Endothelial cell of umbilical vein (primary cell): ENCODE results near the gene SH3BP1. TPM values are rescaled to one million over a fixed set of nuclear protein-coding genes. Genes with fewer than 3 reads are reported as not detected.
A peak's percentile ranks its signal among the peaks of the same experiment; 100 is the strongest.

Source experiments
- BruUV-seq: library from RNA; stranded (reverse); fragments of 400-500 nt; replicated peaks from 2 replicates; lab custom pipeline; 2021; lab: Mats Ljungman, UMichigan
- CTCF ChIA-PET: fragments of 300-600, 350-600 bp; sonication (Branson Sonifier 250); formaldehyde crosslinking; loops from one replicate; lab custom pipeline; 2021; ENCODE audit warnings: antibody characterized with exemption, inconsistent platforms; lab: Charles Lee
- POLR2A ChIA-PET: fragments of 300-600, 350-600 bp; sonication (Branson Sonifier 250); formaldehyde crosslinking; loops from one replicate; lab custom pipeline; 2021; ENCODE audit warnings: antibody characterized with exemption, inconsistent platforms; lab: Charles Lee
- DNase-seq: peaks from one replicate; pipeline ENCODE4 v3.0.0-alpha.2; 2011; ENCODE audit warnings: low read depth, low spot score
- FAIRE-seq: peaks from 2 replicates; lab custom pipeline; 2011; peaks lifted over from hg19 to GRCh38; lab: Jason Lieb, UNC
- H2AFZ ChIP-seq: 2 replicates; pipeline ENCODE4 v1.6.0; 2012; ENCODE audit warnings: low read depth, low read length, control low read depth, inconsistent platforms
- H3K27ac ChIP-seq: 2 replicates; pipeline ENCODE4 v1.5.1; 2011; ENCODE audit warnings: low read depth, mild to moderate bottlenecking, control low read depth, low read length, moderate library complexity; ENCODE audit not compliant: insufficient read depth
- H3K27me3 ChIP-seq, 2 experiments: 2 replicates each; pipeline versions ENCODE4 v1.6.0 to v1.6.1; 2011; ENCODE audit warnings: low read length in 2 of 2, mixed read lengths in 1 of 2; ENCODE audit not compliant: control insufficient read depth in 2 of 2, insufficient read depth in 2 of 2
- H3K36me3 ChIP-seq, 2 experiments: 2 replicates in 1 of 2; 3 replicates in 1 of 2; pipeline ENCODE4 v1.5.1; 2011; ENCODE audit warnings: low read length in 2 of 2, mild to moderate bottlenecking in 1 of 2, moderate library complexity in 1 of 2; ENCODE audit not compliant: control insufficient read depth in 2 of 2, insufficient read depth in 2 of 2; ENCODE audit errors: extremely low read depth in 1 of 2
- H3K4me1 ChIP-seq: 3 replicates; pipeline ENCODE4 v1.5.1; 2011; ENCODE audit warnings: mild to moderate bottlenecking, low read length; ENCODE audit not compliant: control insufficient read depth, insufficient read depth; ENCODE audit errors: extremely low read depth
- H3K4me2 ChIP-seq: 2 replicates; pipeline ENCODE4 v1.6.1; 2011; ENCODE audit warnings: low read length, control low read depth, mixed read lengths; ENCODE audit not compliant: insufficient read depth
- H3K4me3 ChIP-seq, 3 experiments: fragments of 200-600 bp in 1 of 3; sonication (generic), shearing (Covaris generic) in 1 of 3; replicated peaks in 1 of 3; 2 replicates each; pipeline ENCODE4 v1.5.1; 2011 to 2016; ENCODE audit warnings: control low read depth in 3 of 3, low read length in 3 of 3, mild to moderate bottlenecking in 2 of 3, inconsistent platforms in 1 of 3, low read depth in 1 of 3, moderate library complexity in 1 of 3; ENCODE audit not compliant: insufficient read depth in 1 of 3
- H3K79me2 ChIP-seq: 2 replicates; pipeline ENCODE4 v1.6.0; 2012; ENCODE audit warnings: low read length, inconsistent platforms; ENCODE audit not compliant: control insufficient read depth, insufficient read depth
- H3K9ac ChIP-seq: replicated peaks from 2 replicates; pipeline ENCODE3; 2011; ENCODE audit warnings: low read length, control low read depth; ENCODE audit not compliant: insufficient read depth; ENCODE audit errors: extremely low read depth
- H3K9me1 ChIP-seq: replicated peaks from 3 replicates; pipeline ENCODE4 v1.6.0; 2011; ENCODE audit warnings: mild to moderate bottlenecking, low read length; ENCODE audit not compliant: control insufficient read depth, insufficient read depth; ENCODE audit errors: extremely low read depth
- H3K9me3 ChIP-seq: replicated peaks from 2 replicates; pipeline ENCODE4 v1.5.1; 2012; ENCODE audit warnings: low read length, inconsistent platforms; ENCODE audit not compliant: control insufficient read depth, insufficient read depth
- H4K20me1 ChIP-seq: replicated peaks from 2 replicates; pipeline ENCODE3; 2011; ENCODE audit warnings: mild to moderate bottlenecking, low read length; ENCODE audit not compliant: control insufficient read depth, insufficient read depth; ENCODE audit errors: extremely low read depth
- EZH2 ChIP-seq: IDR thresholded peaks from 2 replicates; pipeline ENCODE4 v1.6.1; 2012; ENCODE audit warnings: borderline replicate concordance, low read depth, mild to moderate bottlenecking, moderate library complexity, low read length, inconsistent platforms; ENCODE audit not compliant: severe bottlenecking
- FOS ChIP-seq: IDR thresholded peaks from 2 replicates; pipeline ENCODE4 v1.6.1; 2011; ENCODE audit warnings: mild to moderate bottlenecking, low read length, moderate library complexity, borderline replicate concordance; ENCODE audit not compliant: insufficient read depth
- GATA2 ChIP-seq: IDR thresholded peaks from 2 replicates; pipeline ENCODE4 v1.7.0; 2011; ENCODE audit warnings: low read depth, mild to moderate bottlenecking, moderate library complexity, mixed read lengths, low read length; ENCODE audit not compliant: insufficient read length, insufficient read depth
- JUN ChIP-seq: IDR thresholded peaks from 2 replicates; pipeline ENCODE4 v1.6.1; 2011; ENCODE audit warnings: borderline replicate concordance, low read depth; ENCODE audit not compliant: insufficient read length, insufficient read depth
- MAX ChIP-seq: IDR thresholded peaks from 2 replicates; pipeline ENCODE4 v1.6.1; 2011; ENCODE audit not compliant: insufficient read depth, insufficient read length
- MYC ChIP-seq: IDR thresholded peaks from one replicate; pipeline ENCODE4 v1.6.1; 2011; ENCODE audit warnings: mild to moderate bottlenecking, low read depth, low read length
- POLR2A ChIP-seq: IDR thresholded peaks from 2 replicates; pipeline ENCODE4 v1.6.1; 2012; ENCODE audit warnings: low read depth, mild to moderate bottlenecking, control low read depth, low read length
- POLR2AphosphoS5 ChIP-seq: IDR thresholded peaks from 2 replicates; pipeline ENCODE4 v1.6.1; 2012; ENCODE audit warnings: low read depth, mild to moderate bottlenecking, control low read depth, low read length, moderate library complexity; ENCODE audit not compliant: insufficient read depth
- dilution Hi-C: fragments of 300-500 bp; cut with MboI; formaldehyde crosslinking; loops from one replicate; pipeline ENCODE4 v1.15.0; 2019; ENCODE audit warnings: low sequenced_read_pairs; ENCODE audit not compliant: extremely low pct_ligation_motif_present
- intact Hi-C: fragments of 100-400 bp; cut with micrococcal nuclease; formaldehyde crosslinking; loops from one replicate; pipeline ENCODE4 v1.10.0; 2022
- polyA plus RNA-seq, 4 experiments: library from polyadenylated mRNA; depleted of rRNA in 3 of 4; stranded (reverse) in 3 of 4; unstranded in 1 of 4; fragments of >200 nt; gene quantifications; 2 replicates each; pipeline versions ENCODE4 v1.2.1 to v1.2.3, GENCODE V29; 2011 to 2012; ENCODE audit warnings: missing spikeins in 1 of 4
- total RNA-seq: library from RNA; stranded (reverse); gene quantifications from 2 replicates; pipeline ENCODE4 v1.2.3, GENCODE V29; 2021
- TF ChIP-seq, protein P1 (sequence below), 2 donors: IDR thresholded peaks; 1 replicate in 1 of 2; 2 replicates in 1 of 2; pipeline ENCODE4 v1.5.1; 2011; ENCODE audit warnings: low read length in 2 of 2, mild to moderate bottlenecking in 2 of 2, moderate library complexity in 2 of 2, control low read depth in 1 of 2, inconsistent platforms in 1 of 2, low read depth in 1 of 2; ENCODE audit not compliant: insufficient read depth in 1 of 2; ENCODE audit errors: extremely low read depth in 1 of 2

SH3BP1 gene
- total and polyA plus RNA-seq, 2 donors (not counting 3 experiments of a cell fraction or from before 2014, with no cell fraction given), result 2.3 to 4.3 TPM

DNA sequence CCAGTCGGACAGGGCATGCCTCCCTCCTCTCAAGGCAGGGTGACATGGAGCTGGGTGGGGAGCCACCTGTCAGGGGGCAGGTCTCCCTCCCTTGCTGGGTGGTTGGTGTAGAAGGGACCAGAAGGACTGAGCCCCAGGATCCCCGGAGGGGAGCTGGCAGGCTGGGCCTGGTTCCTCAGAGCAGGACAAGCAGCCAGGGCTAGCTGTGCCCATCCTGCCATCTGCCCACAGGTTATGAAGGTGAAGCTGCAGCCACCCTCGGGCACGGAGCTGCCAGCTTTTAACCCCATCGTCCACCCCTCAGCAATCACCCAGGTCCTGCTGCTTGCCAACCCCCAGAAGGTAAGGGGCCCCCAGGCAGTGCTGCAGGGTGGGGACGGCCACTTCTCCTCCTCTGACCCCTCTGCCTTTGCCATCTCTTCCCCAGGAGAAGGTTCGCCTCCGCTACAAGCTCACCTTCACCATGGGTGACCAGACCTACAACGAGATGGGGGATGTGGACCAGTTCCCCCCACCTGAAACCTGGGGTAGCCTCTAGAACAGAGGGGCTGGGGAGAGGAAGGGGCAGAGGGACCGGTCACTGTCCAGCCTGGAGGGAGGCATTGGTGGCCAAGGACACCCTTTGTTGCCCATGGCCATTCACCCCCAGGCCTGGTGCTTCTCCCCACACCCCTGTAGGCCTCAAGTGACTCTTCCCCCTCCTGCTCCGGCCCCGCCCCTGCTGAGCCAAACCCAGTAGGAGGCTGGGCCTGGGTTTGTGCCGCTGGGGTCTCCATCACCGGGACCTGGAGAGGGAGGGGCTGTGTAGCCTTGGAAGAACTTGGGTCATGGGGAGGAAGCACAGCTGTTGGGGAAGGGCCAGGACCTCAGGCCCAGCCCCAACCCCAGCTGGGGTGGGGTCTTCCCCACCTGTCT lies 7.0 kb upstream of the SH3BP1 start:
- dilution Hi-C loops (no loop called here), intact Hi-C loops (loop anchor here (2.0 kb wide), 1 partner anchor 24 kb away; the partner anchor contains the start of gene GGA1)
- Histone ChIP-seq H3K9me1 (no peaks in the 10 kb centered on the region), H3K4me3 (no peak overlapping the region), H3K79me2 (no peaks in the 10 kb centered on the region), H3K36me3 (no peaks in the 10 kb centered on the region), H3K4me2 (no peak overlapping the region), H3K27ac (no peak overlapping the region), H3K27me3 (no peaks in the 10 kb centered on the region), H3K9me3 (no peaks in the 10 kb centered on the region), H2AFZ (no peak overlapping the region), H4K20me1 (no peaks in the 10 kb centered on the region), H3K4me1 (peaks cover 19% of the 10 kb centered on the region), H3K9ac (no peak overlapping the region)
- TSS peak; percentile 14 for BruUV-seq
- POLR2A ChIA-PET, result no interaction called here
- FAIRE-seq, result no peak
- CTCF ChIA-PET, result interaction anchor here (0.8 to 4.6 kb wide), 8 partner anchors 10 to 115 kb away, joined by 3 to 32 read pairs (median 7); partner anchors contain the start of gene PDXP
- DNase-seq, result no peak
- no peak for TF ChIP-seq MAX
- TF ChIP-seq, protein P1, sequence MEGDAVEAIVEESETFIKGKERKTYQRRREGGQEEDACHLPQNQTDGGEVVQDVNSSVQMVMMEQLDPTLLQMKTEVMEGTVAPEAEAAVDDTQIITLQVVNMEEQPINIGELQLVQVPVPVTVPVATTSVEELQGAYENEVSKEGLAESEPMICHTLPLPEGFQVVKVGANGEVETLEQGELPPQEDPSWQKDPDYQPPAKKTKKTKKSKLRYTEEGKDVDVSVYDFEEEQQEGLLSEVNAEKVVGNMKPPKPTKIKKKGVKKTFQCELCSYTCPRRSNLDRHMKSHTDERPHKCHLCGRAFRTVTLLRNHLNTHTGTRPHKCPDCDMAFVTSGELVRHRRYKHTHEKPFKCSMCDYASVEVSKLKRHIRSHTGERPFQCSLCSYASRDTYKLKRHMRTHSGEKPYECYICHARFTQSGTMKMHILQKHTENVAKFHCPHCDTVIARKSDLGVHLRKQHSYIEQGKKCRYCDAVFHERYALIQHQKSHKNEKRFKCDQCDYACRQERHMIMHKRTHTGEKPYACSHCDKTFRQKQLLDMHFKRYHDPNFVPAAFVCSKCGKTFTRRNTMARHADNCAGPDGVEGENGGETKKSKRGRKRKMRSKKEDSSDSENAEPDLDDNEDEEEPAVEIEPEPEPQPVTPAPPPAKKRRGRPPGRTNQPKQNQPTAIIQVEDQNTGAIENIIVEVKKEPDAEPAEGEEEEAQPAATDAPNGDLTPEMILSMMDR (IDR thresholded peaks at IDR 0.05; ENCODE audit: extremely low read depth in 1 of 2, insufficient read depth in 1 of 2, low read depth in 1 of 2, low read length in 2 of 2), result no peak
- TF ChIP-seq EZH2, result no peak
- no peak for TF ChIP-seq JUN
- TF ChIP-seq MYC, result no peak
- TF ChIP-seq GATA2, result no peak
- TF ChIP-seq POLR2A, result no peak
- TF ChIP-seq POLR2AphosphoS5, result no peak
- TF ChIP-seq FOS, result no peak
